GM18870 (cell line): Measurements from ENCODE around the gene LYSMD4.

Source experiments
- ATAC-seq: cut with Tn5 transposase; IDR thresholded peaks from one replicate; pipeline ENCODE4 v1.9.1; 2021; ENCODE audit warnings: moderate library complexity; ENCODE audit not compliant: unreplicated experiment

The LYSMD4 gene

DNA sequence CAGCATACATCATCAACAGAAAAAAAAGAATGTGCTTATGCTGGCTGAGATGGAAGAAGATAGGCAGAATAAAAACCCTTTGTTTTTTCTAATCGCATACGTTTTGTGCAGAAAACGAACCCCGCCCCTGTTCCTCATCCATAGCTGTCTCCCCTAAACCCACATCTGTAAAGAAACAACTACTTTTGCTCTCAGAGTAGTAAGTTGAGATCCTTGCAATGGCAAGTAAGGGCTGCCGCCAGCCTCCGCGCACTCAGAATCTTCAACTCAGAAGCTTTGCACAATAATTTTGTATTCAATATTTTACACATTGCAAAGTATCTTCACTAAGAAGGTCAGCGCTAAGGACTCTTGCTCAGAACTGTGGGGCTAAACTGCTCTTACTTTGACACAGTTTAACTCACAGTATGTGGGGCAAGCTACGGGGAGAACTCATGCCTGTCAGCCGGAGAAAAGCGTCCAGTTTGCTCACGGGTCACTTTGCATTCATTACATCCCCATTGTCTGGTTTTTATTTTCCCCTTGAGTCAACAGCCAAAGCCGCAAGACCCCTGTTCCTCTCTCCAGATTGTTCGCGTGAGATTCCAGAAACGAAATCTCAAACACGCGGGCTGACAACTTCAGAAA is 1.0 kb downstream of the LYSMD4 start:
- no peak for ATAC-seq

DNA sequence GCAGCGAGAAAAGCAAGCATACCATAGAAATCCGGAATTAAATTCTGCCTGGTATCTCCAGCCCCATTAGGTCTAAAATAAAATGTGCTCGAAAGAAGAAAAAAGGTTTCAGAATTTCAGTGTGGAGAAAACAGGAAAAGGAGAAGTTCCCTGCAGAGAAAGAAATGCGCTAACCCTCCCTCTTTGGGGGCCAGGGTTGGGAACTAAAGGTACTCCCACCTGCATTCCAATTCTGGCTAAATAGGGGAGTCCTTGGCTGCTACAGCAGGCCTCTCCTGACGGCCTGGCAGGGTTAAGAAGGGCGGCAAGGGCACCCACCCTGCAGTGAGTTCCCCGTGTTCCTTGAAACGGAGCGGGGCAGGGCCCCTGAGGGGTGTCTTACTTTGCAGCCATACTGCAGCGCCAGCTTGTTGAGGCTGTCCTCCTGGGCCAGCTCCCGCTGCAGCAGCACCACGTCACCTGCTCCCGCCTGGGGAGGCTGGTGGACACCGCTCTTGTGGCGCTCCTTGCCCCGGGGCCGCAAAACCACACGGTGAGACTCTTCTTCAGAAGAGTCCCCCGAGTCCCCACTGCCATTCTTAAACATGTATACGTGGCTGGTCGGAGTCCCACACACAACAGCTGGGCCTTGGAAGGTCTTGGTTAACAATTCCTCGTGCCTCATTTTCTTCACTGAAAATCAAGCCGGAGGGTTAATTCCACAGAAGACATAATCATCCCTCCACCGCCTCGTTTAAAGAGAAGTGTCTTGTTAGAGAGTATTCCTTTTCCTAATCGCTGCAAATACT is 1.7 kb downstream of the LYSMD4 start:
- no peak for ATAC-seq

DNA sequence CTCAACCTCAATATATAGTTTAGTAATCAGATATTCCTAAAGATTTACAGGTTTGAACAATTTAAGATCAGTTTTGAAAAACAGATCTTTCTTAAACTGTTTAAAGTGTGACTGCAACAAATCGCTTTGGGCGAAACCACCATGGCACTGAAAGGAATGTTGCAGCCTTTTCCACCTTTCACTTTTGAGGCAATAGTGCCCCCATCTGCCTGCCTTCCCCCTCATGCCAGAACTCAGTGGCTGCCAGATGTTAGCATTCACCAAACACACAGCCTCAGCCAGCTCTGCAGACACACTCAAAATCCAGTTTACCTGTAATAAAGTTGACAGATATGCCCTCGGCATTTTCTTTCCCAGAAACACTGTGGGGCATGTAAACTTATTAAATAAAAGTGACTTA is 3.3 kb downstream of the LYSMD4 start:
- no peak for ATAC-seq

DNA sequence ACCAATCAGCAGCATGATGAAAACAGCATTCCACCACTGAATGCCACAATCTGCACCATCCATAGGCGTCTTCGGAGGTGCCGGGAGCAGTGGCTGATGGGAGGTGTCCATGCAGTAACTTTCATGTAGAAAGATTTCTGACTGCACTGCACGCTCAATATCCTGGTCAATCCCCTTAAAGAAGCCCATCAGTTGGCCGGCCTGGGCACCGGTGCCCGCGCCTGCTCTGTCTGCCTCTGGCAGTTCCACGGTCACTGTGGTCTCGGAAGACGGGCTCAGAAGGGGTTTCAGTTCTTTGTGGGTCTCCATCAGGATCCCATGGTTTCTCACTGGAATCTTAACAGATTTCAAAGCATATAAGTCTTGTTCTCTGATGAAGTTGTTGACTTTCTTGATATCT is 3.9 kb downstream of the LYSMD4 start:
- ATAC-seq, result no peak

DNA sequence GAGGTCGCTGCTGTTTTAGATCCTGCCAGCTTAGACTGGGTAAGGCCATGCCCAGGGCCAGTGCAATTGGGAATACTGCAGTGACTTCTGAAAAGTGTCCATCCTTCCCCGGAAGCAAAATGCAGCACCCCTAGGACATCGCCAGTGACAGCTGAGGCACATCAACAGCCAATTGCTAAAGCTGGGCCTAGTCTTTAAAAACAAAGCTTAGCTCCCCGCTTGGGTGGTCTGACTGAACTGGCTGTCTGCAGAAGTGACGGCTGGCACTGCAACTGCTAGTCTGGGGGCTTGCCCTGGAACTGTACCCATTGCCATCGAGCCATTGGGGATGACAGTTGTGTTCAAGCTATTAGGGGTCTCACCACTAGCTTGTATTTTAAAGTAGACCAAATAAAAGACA is 4.3 kb downstream of the LYSMD4 start:
- no peak for ATAC-seq

DNA sequence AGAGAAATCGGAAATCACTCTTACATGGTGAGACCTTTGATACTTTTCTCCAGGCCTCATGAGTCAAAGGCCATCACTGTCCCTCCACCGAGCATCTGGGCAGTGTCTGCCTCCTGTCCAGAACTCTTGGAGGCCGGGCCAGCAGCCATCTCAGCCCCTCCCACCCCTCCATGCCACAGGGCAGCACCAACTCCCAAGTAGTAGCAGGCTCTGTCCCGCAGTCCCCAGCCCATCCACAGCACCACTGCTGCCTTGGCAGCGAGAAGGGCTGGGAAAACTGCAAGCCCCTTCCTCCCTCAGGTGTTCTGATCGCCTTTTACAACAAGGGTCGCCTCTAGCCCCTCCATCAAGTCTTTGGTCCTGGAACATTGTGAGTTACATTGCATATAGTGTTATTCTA is 5.5 kb downstream of the LYSMD4 start:
- no peak for ATAC-seq

DNA sequence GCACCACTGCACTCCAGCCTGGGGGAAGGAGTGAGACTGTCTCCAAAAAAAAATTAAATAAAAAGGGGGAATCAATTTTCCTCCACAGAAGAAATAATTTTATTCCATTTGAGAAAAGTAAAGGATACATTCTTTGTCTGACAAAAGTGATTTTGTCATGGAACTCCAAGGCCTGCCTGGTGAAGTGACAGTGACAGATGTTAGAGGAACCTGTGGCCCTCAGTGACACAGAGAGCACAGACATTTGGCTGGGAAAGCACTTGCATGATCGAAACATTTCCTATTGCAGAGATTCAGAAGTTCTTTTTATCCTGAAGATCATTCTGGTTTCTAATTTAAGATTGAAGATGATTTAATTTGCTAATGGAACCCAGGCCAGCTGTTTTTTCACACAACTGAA is 5.9 kb downstream of the LYSMD4 start:
- ATAC-seq, result no peak

DNA sequence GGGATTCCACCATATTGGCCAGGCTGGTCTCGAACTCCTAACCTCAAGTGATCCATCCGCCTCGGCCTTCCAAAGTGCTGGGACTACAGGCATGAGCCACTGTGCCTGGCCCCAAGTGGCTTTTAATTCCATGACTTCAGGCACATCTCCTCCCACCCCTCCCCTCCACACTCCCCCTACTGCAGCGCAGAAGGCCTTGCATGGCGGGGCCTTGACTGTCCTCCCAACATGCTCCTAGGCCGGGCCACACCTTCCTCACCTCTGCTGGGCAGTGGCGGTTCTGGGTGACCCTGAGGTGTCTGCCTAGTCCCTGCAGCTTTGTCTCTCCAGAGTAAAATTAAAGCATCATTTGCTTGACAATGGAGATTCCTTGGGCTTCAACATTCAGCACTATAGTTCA is 6.9 kb downstream of the LYSMD4 start:
- no peak for ATAC-seq

DNA sequence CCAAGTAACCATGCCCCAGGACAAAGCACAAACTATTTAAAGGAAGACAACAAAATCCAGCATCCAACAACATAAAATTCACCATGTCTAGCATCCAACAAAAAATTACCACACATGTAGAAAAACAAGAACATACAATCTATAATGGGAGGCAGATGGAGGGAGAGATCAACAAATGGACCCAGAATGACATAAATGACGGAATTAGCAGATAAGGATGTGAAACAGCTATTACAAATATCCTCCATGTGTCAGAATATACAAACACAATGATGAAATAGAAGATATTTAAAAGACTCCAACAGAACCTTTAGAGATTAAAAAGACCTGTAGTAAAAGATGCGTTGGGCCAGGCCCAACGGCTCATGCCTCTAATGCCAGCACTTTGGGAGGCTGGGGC is 10.8 kb downstream of the LYSMD4 start:
- no peak for ATAC-seq

DNA sequence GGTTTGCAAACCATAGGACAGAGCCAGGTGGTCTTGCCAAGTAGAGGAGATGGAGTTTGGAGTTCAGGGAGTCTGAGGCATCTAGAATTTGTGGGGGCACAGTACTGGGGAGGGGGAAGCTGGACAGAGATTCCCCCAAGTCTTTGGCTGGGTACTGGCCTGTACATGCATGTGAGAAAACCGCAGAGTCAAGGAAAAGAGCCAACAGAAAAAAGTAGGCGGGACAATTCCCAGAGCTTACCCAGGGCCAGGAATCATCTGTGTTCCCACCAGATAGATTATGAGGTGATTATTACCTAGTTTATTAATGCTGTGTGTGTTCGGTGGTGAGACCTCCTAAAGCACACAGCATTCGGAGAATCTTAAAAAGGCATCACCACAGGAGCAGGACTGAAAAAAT is 11.3 kb downstream of the LYSMD4 start:
- ATAC-seq, result no peak

DNA sequence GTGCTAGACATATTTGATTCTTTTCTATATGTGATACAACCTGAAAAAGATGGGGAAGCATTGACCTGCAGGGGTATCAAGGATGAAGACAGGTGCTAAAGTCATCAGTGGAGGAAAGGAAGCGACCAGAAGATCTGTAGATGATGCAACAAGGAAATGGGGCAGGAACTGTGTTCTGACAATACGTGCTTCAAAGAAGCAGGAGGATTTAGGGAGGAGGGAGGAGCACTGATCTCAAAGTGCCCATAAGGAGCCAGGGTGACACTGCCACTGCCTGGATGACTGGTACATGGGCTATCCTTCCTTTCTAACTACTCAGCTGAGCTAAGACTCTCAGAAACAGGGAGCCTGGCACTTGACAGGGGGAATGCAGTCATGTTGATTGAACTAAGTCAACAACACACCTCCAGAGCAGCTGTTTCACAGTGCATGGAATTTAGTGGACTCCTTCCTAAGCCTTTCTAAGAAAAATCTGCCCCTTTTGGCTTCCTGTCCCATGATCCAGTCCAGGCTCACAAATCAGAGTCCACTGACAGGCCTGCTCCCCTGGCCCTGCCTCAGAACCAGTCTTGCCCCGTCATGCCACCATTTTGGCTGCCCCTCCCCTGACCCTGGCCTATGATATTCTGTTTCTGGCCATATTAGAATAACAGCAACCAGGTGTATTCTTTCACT is 12.0 kb downstream of the LYSMD4 start:
- no peak for ATAC-seq

DNA sequence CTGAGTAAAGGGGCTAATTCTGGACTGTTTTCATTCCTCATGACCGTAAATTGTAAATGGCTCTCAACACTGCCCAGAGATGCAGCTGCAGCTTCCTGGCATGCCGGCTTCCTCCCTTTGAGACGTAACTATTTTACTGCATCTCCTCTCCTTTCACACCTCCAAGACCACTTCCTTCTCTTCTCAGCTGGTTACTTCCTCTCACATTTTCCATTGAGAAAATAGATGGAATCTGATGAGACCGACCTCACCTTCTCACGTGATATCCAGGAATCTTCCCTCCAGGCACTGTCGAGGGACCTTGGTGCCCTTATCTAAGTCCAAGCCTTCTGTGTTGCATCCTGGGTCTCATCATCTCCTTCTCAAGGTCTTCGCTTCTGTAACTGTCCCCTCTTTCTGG is 12.7 kb downstream of the LYSMD4 start:
- no peak for ATAC-seq

DNA sequence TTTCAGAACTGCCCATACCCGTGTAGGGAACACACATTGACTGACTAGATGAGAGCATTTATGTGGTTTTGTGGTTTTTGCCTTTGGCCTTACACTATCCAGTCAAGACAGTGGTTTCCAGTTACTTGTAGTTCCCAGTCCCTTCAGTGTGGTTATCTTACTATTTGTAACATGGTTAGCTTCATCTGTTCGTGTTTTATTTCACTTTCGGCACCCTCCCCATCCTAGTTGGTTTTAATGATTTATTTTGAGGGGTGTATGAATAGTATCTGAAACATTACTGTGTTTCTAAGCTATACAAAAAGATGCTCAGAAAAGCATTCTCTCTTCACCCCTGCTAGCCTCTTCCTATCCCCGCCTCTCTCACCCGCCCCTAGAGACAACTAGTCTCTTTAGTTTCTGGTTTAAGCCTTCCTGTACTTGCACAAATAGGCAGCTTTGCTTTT is 14.1 kb downstream of the LYSMD4 start:
- ATAC-seq, result peak; percentile 90

DNA sequence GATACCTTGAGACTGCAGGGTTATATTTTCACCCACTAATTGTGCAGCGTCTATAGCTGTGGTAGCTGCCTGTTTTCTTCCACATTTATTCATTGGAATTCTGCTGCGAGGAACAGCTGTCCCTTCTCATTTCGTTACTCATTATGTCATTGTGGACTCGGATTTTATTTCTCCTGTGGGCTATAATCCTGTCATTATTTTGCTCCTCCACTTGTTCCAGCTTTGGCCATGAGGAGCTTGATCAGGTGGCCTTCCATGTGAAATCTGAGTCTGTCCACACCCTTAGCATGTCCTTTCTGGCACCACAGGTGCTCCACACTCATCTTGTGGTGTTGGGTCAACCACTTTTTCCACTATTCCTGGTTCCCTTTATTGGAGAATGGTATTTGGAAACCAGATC is 14.8 kb downstream of the LYSMD4 start:
- ATAC-seq, result no peak

DNA sequence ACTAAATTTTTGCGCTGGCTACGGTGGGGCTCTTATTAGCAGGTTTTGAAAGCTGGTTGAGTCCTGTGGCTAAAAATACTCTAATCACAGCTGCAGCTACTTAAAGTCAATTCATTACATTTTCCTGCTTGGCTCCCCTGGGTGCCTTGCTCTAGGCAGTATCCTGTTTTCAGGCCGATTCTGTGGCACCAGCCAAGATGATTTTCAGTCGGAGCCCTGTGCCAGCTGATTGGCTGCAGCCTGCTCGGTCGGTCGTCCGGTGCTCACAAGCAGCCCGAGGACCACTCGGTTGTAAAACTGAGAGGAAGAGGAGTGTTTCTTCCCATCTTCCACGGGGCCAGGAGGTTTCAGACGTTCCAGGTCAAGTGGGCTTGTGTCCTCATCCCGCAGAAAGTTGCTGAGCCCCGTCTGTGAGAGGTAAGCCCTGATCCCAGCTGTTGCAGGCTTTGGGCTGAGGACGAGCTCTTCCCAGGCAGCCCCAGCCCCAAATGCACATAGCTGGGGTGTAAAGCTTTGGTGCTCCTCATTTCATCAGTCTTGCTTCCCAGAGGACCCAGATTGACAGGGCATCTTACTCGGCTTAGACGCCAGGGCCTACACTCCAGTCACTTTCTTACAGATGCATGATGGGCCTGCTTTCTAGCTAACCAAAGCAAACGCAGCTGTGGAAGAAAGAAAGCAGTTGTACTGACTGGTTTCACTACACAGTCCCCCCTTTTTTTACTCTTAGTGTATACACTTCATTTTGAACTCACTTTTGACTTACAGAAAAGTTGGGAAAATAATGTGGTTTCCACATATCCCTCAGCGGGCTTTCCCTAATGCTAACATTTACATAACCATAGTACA is 15.9 kb downstream of the LYSMD4 start:
- ATAC-seq, result no peak

DNA sequence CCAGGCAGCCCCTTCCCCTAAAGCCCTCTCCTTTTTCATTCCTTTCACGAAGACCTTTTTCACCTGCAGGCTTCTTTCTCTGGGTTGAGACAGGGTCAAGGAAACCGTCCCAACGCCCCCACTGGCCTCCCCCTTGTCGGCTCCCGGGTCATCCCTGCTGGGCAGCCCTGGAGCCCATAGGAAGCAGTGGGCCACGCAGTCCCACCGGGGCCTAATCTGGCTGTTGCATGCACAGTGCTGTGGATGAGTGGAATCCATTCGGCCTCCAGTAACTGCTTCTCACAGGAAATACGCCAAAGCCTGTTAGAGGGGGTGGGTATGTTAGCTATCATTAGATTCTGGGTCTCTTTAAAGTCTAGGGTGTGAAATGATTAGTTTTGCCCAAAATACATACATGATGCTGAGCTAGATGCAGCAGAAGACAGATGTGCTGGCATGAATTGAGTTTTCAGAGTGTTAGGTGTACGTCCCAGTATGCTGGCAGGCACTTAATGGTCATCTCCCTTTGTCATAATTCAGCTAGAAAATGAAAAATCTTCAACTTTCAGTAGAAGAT is 16.6 kb downstream of the LYSMD4 start:
- no peak for ATAC-seq

DNA sequence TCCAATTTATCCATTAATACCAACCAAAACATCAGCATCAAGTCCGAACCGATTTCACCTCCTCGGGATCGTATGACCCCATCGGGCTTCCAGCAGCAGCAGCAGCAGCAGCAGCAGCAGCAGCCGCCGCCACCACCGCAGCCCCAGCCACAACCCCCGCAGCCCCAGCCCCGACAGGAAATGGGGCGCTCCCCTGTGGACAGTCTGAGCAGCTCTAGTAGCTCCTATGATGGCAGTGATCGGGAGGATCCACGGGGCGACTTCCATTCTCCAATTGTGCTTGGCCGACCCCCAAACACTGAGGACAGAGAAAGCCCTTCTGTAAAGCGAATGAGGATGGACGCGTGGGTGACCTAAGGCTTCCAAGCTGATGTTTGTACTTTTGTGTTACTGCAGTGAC is 20.8 kb downstream of the LYSMD4 start:
- ATAC-seq, result no peak

DNA sequence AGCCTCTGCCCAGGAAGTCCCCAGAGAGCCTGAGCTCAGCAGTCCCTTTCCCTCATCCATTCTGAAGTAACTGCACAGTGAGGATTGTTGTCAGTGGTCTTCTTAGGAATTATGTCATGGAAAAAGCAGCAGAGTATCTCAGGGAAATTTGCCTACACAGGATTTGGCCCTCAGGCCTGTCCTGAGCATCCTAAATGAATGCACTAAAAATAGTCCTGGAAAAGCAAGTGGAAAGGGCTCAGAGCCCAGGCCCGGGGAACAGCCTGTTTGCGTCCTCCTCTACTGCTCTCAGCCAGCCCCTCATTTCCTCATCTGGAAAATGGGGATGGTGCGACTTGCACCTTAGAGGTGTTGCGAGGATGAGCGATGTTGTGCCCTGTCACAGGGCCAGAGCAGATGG is 21.6 kb downstream of the LYSMD4 start:
- ATAC-seq, result no peak

DNA sequence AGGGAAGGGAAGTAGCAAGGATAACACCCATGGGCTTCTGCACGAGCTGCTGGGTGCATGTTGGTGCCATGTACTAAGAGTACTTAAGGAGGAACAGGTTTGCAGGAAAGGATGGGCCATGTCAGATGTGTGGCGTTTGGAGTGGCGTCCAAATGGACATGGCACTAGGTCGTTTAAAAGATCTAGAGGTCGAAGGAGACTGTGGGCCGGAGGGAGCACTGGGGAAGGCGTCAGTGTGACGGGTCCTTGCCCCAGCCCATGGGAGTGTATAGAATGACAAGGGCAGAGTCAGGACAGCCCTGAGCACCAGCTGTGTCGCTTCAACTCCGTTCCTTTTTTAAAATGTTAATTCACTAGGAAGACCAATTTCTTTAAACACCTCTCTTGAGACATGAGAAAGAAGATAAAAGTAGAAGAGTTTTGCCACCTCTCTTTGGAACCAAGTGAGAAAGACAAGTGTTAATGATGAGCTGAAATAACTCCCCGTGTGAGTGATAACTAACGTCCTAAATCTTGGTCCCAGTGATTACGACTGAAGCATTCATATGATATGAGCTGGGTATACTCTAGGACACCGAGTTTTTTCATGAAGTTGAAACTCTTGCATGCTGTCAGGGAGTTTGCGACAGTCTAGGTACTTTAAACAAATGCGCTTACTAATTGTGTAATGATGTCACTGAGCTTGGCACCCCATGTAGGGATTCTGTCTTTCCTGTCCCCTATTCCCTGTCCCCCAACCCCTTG is 23.8 kb downstream of the LYSMD4 start:
- ATAC-seq, result no peak

DNA sequence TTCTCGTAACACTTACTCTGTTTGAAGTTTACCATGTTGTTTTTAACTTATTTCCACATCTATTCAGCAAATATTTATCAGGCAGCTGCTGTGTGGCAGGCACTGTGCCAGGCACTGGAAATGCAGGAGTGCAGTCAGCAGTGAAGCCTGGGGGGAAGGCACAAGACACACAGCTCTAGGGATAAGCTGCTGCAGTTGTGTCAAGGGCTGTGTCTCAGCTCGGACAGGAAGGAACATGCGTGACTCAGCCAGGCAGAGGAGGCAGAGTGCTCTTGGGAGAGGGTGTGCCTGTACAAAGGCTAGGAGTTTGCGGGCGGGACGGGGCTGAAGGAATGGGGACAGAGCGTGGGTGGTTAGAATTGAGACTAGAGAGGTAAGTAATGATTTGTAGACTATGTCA is 24.7 kb downstream of the LYSMD4 start:
- no peak for ATAC-seq
